ENCODE measurements around the gene BUD31. TPM values are rescaled to one million over a fixed set of nuclear protein-coding genes. Genes with fewer than 3 reads are reported as not detected.

The BUD31 gene
- total and polyA plus RNA-seq, 10 of the 15 experiments (the other 5 are each of a cell fraction or from before 2014, with no cell fraction given): 74.2 to 317 (median 130) TPM

DNA sequence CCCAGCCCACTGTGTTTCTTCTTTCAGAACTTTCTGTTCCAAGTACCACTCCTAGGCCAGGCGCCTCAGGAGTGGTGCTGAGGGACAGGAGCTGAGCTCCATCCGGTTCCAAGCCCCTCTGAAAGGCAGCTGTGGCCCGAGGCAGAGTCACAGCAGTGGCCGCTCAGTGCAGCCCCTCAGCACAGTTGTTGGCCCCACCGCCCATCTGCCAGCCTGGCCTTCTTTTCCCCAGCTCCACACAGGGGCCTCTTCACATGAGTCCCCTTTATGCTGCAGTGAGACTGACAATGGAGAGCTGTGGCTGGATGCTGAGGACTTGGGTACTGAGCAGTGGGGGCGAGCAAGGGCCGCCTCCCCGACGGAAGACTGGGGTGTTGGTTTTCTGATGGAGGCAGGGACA lies 9.5 kb downstream of the BUD31 start:
- Histone ChIP-seq H3K4me2 (ENCODE audit: control insufficient read depth, insufficient read depth) (no peak overlapping the region), H3K4me1 (ENCODE audit: control insufficient read depth, insufficient read depth, low read length) (no peaks in the 10 kb centered on the region), H3K79me2 (ENCODE audit: control insufficient read depth, insufficient read depth, low read length) (no peaks in the 10 kb centered on the region), H3K27ac (ENCODE audit: control insufficient read depth, insufficient read depth) (no peak overlapping the region), H3K9ac (ENCODE audit: control insufficient read depth, insufficient read depth, low read length) (no peak overlapping the region), H3K9me3 (replicated peaks; ENCODE audit: control insufficient read depth, insufficient read depth, low read length) (no peaks in the 10 kb centered on the region), H3K27me3 (replicated peaks in 1 of 2; ENCODE audit: control insufficient read depth in 2 of 2, insufficient read depth in 2 of 2, low read length in 1 of 2) (no peaks in the 10 kb centered on the region), H3K4me3 (no peak overlapping the region), H3K36me3 (ENCODE audit: control insufficient read depth in 2 of 2, insufficient read depth in 2 of 2, low read length in 1 of 2) (peaks cover 23 to 24% of the 10 kb centered on the region in 2 experiments), H4K20me1 (ENCODE audit: control insufficient read depth, insufficient read depth) (no peaks in the 10 kb centered on the region), H2AFZ (ENCODE audit: control insufficient read depth, low read depth, low read length) (no peak overlapping the region)
- ATAC-seq (no peak; the same call in 2 of the 3 replicates), FAIRE-seq (no peak), DNase-seq (ENCODE audit: low read depth, low spot score) (no peak)
- no TSS peak for BruUV-seq (replicated peaks)
- TF ChIP-seq POLR2AphosphoS5 (IDR thresholded peaks at IDR 0.05; ENCODE audit: low read length) (no peak; the same call in 1 of the 2 replicates), POLR2A (IDR thresholded peaks at IDR 0.05; ENCODE audit: low read depth, low read length) (peak; percentile 56)
- 97% methylated on average over 9 of the region's 9 CpGs for WGBS (ENCODE audit: insufficient coverage, insufficient replicate concordance, low lambda C conversion rate, missing lambda C conversion rate)
- intact Hi-C loops (cut with micrococcal nuclease; ENCODE audit: unreplicated experiment) (no loop called here), in situ Hi-C loops (cut with MboI) (no loop called here)
- RAD21 ChIA-PET (ENCODE audit: unreplicated experiment): no interaction called here
- POLR2A ChIA-PET: no interaction called here
- SMC1A ChIA-PET (ENCODE audit: uncharacterized antibody, unreplicated experiment): no interaction called here
- CTCF ChIA-PET: no interaction called here

DNA sequence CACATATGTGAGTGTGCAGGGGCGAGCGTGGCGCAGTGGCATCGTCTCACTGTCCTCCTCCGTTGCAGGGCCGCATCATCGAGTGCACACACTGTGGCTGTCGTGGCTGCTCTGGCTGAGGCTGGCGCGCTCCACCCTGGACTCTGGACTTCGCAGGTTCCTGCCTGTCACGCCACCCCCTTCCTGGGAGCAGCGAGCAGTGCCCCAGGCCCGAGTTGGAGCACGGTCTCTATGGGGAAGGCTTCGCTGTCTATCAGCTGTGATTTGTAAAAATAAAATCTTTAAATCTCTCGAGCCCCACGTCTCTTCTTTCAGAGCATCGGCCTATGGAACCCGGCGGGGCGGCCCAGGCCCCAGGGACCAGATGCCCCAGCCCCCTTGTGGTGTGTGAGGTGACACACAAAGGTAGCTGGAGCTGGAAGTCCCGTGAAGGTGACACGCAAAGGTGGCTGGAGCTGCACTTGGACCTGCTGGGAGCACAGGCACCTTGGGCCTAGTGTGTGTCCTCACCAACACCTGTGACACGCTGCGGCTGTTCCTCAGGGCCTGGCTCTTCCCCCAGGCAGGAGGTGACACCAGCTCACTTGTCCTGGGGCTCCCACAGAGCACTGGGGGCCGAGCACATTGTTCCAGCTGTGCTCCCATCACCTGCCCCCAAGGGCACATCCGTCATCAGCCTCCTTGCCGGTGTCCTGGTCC lies 10.7 kb downstream of the BUD31 start:
- ChIA-PET RAD21 (ENCODE audit: unreplicated experiment) (no interaction called here), CTCF (interaction anchor here (1.0 to 1.4 kb wide), 2 partner anchors 10 to 55 kb away, joined by 3 read pairs; partner anchors contain the start of gene BUD31), SMC1A (ENCODE audit: uncharacterized antibody, unreplicated experiment) (interaction anchor here (1.5 kb wide), 1 partner anchor 16 kb away, joined by 4 read pairs; no protein-coding TSS in a partner anchor), POLR2A (interaction anchor here (0.5 to 1.7 kb wide), 3 partner anchors 10 to 92 kb away, joined by 3 to 7 read pairs (median 3); partner anchors contain the start of gene BUD31)
- ATAC-seq (no peak), FAIRE-seq (no peak), DNase-seq (ENCODE audit: low read depth, low spot score) (no peak)
- H3K36me3 ChIP-seq (ENCODE audit: control insufficient read depth in 2 of 2, insufficient read depth in 2 of 2, low read length in 1 of 2): peaks cover 19 to 30% of the 10 kb centered on the region in 2 experiments
- no peaks in the 10 kb centered on the region for H4K20me1 ChIP-seq (ENCODE audit: control insufficient read depth, insufficient read depth)
- H3K4me1 ChIP-seq (ENCODE audit: control insufficient read depth, insufficient read depth, low read length): no peaks in the 10 kb centered on the region
- H3K27ac ChIP-seq (ENCODE audit: control insufficient read depth, insufficient read depth): no peak overlapping the region
- H2AFZ ChIP-seq (ENCODE audit: control insufficient read depth, low read depth, low read length): no peak overlapping the region
- no peak overlapping the region for H3K9ac ChIP-seq (ENCODE audit: control insufficient read depth, insufficient read depth, low read length)
- TF ChIP-seq POLR2A (IDR thresholded peaks at IDR 0.05; ENCODE audit: low read depth, low read length) (peak; percentile 64), RFX5 (IDR thresholded peaks at IDR 0.05; ENCODE audit: low read depth, low read length) (no peak), MEF2B (IDR thresholded peaks at IDR 0.05; ENCODE audit: partially characterized antibody, poor library complexity, severe bottlenecking) (no peak)
- TF ChIP-seq, protein P1, sequence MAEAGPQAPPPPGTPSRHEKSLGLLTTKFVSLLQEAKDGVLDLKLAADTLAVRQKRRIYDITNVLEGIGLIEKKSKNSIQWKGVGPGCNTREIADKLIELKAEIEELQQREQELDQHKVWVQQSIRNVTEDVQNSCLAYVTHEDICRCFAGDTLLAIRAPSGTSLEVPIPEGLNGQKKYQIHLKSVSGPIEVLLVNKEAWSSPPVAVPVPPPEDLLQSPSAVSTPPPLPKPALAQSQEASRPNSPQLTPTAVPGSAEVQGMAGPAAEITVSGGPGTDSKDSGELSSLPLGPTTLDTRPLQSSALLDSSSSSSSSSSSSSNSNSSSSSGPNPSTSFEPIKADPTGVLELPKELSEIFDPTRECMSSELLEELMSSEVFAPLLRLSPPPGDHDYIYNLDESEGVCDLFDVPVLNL (IDR thresholded peaks at IDR 0.05; ENCODE audit: low read depth, low read length): no peak
- TF ChIP-seq, protein P2, sequence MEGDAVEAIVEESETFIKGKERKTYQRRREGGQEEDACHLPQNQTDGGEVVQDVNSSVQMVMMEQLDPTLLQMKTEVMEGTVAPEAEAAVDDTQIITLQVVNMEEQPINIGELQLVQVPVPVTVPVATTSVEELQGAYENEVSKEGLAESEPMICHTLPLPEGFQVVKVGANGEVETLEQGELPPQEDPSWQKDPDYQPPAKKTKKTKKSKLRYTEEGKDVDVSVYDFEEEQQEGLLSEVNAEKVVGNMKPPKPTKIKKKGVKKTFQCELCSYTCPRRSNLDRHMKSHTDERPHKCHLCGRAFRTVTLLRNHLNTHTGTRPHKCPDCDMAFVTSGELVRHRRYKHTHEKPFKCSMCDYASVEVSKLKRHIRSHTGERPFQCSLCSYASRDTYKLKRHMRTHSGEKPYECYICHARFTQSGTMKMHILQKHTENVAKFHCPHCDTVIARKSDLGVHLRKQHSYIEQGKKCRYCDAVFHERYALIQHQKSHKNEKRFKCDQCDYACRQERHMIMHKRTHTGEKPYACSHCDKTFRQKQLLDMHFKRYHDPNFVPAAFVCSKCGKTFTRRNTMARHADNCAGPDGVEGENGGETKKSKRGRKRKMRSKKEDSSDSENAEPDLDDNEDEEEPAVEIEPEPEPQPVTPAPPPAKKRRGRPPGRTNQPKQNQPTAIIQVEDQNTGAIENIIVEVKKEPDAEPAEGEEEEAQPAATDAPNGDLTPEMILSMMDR (IDR thresholded peaks at IDR 0.05 in 2 of 3, conservative IDR thresholded peaks at IDR 0.05 in 1 of 3; ENCODE audit: control insufficient read depth in 2 of 3, extremely low read depth in 1 of 3, insufficient read depth in 1 of 3, low read depth in 3 of 3, low read length in 3 of 3): no peak
- H3K4me3 ChIP-seq: no peak overlapping the region
- intact Hi-C loops (cut with micrococcal nuclease; ENCODE audit: unreplicated experiment) (no loop called here), in situ Hi-C loops (cut with MboI) (no loop called here)
- H3K4me2 ChIP-seq (ENCODE audit: control insufficient read depth, insufficient read depth): no peak overlapping the region
- no peaks in the 10 kb centered on the region for H3K27me3 ChIP-seq (replicated peaks in 1 of 2; ENCODE audit: control insufficient read depth in 2 of 2, insufficient read depth in 2 of 2, low read length in 1 of 2)
- WGBS (ENCODE audit: insufficient coverage, insufficient replicate concordance, low lambda C conversion rate, missing lambda C conversion rate): 95% methylated on average over 20 of the region's 29 CpGs
- H3K9me3 ChIP-seq (replicated peaks; ENCODE audit: control insufficient read depth, insufficient read depth, low read length): no peaks in the 10 kb centered on the region
- BruUV-seq (replicated peaks): no TSS peak
- no peaks in the 10 kb centered on the region for H3K79me2 ChIP-seq (ENCODE audit: control insufficient read depth, insufficient read depth, low read length)
